ENCODE data around the gene CTBP1. TPM values are rescaled to one million over a fixed set of nuclear protein-coding genes. Genes with fewer than 3 reads are reported as not detected.

CTBP1 gene
- total RNA-seq, 1 donor from 2014 or later = 112 TPM

GRCh38 chr4:1251773-1252066, 2.8 kb upstream of the CTBP1 start:
- Histone ChIP-seq H3K4me3 (no peak overlapping the region), H3K9me3 (replicated peaks) (peaks cover 4% of the 10 kb centered on the region), H3K36me3 (no peaks in the 10 kb centered on the region), H3K4me1 (peaks cover 45% of the 10 kb centered on the region), H3K27ac (replicated peaks) (no peak overlapping the region), H3K27me3 (ENCODE audit: low read depth) (no peaks in the 10 kb centered on the region)
- no peak for DNase-seq
- TF ChIP-seq, protein P1, sequence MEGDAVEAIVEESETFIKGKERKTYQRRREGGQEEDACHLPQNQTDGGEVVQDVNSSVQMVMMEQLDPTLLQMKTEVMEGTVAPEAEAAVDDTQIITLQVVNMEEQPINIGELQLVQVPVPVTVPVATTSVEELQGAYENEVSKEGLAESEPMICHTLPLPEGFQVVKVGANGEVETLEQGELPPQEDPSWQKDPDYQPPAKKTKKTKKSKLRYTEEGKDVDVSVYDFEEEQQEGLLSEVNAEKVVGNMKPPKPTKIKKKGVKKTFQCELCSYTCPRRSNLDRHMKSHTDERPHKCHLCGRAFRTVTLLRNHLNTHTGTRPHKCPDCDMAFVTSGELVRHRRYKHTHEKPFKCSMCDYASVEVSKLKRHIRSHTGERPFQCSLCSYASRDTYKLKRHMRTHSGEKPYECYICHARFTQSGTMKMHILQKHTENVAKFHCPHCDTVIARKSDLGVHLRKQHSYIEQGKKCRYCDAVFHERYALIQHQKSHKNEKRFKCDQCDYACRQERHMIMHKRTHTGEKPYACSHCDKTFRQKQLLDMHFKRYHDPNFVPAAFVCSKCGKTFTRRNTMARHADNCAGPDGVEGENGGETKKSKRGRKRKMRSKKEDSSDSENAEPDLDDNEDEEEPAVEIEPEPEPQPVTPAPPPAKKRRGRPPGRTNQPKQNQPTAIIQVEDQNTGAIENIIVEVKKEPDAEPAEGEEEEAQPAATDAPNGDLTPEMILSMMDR (IDR thresholded peaks at IDR 0.05; ENCODE audit: borderline replicate concordance) = no peak
- intact Hi-C loops (cut with micrococcal nuclease) = loop anchor here (10.0 kb wide), 1 partner anchor 93 kb away; the partner anchor contains the start of gene UVSSA

GRCh38 chr4:1250921-1251772, 2.2 kb upstream of the CTBP1 start:
- peaks cover 4% of the 10 kb centered on the region for H3K9me3 ChIP-seq (replicated peaks)
- peak overlapping the region; percentile 99 for H3K27ac ChIP-seq (replicated peaks)
- no peaks in the 10 kb centered on the region for H3K36me3 ChIP-seq
- no peak for DNase-seq
- H3K4me3 ChIP-seq = peak overlapping the region; percentile 74
- TF ChIP-seq, protein P1 (IDR thresholded peaks at IDR 0.05; ENCODE audit: borderline replicate concordance) = no peak
- intact Hi-C loops (cut with micrococcal nuclease) = loop anchor here (10.0 kb wide), 1 partner anchor 94 kb away; the partner anchor contains the start of gene UVSSA
- no peaks in the 10 kb centered on the region for H3K27me3 ChIP-seq (ENCODE audit: low read depth)
- peaks cover 50% of the 10 kb centered on the region for H3K4me1 ChIP-seq

GRCh38 chr4:1250527-1250812, 1.5 kb upstream of the CTBP1 start:
- peak overlapping the region; percentile 99 for H3K27ac ChIP-seq (replicated peaks)
- no peaks in the 10 kb centered on the region for H3K27me3 ChIP-seq (ENCODE audit: low read depth)
- TF ChIP-seq, protein P1 (IDR thresholded peaks at IDR 0.05; ENCODE audit: borderline replicate concordance) = no peak
- H3K36me3 ChIP-seq = no peaks in the 10 kb centered on the region
- intact Hi-C loops (cut with micrococcal nuclease) = loop anchor here (10.0 kb wide), 1 partner anchor 94 kb away; the partner anchor contains the start of gene UVSSA
- peak overlapping the region; percentile 74 for H3K4me3 ChIP-seq
- no peak for DNase-seq
- peaks cover 57% of the 10 kb centered on the region for H3K4me1 ChIP-seq
- H3K9me3 ChIP-seq (replicated peaks) = peaks cover 4% of the 10 kb centered on the region

- intact Hi-C loops (cut with micrococcal nuclease) = loop anchor here (10.0 kb wide), 1 partner anchor 95 kb away; the partner anchor contains the start of gene UVSSA
- Histone ChIP-seq H3K27ac (replicated peaks) (peak overlapping the region; percentile 99), H3K4me3 (peak overlapping the region; percentile 74), H3K9me3 (replicated peaks) (no peaks in the 10 kb centered on the region), H3K27me3 (ENCODE audit: low read depth) (no peaks in the 10 kb centered on the region), H3K36me3 (no peaks in the 10 kb centered on the region), H3K4me1 (peaks cover 62% of the 10 kb centered on the region)
- no peak for DNase-seq
- TF ChIP-seq, protein P1 (IDR thresholded peaks at IDR 0.05; ENCODE audit: borderline replicate concordance) = no peak
Observed at GRCh38 chr4:1249731-1250526, 999 bp upstream of the CTBP1 start.

GRCh38 chr4:1249148-1249730, 309 bp upstream of the CTBP1 start:
- DNase-seq = peak; percentile 89
- intact Hi-C loops (cut with micrococcal nuclease) = no loop called here
- TF ChIP-seq, protein P1 (IDR thresholded peaks at IDR 0.05; ENCODE audit: borderline replicate concordance) = no peak
- H3K27ac ChIP-seq (replicated peaks) = peak overlapping the region; percentile 99
- H3K9me3 ChIP-seq (replicated peaks) = no peaks in the 10 kb centered on the region
- H3K4me1 ChIP-seq = peaks cover 69% of the 10 kb centered on the region
- peak overlapping the region; percentile 74 for H3K4me3 ChIP-seq
- no peaks in the 10 kb centered on the region for H3K36me3 ChIP-seq
- H3K27me3 ChIP-seq (ENCODE audit: low read depth) = no peaks in the 10 kb centered on the region

All from left ventricle myocardium inferior (tissue), 1 donor.